Measurements from ENCODE around the gene ME3. TPM values are rescaled to one million over a fixed set of nuclear protein-coding genes. Genes with fewer than 3 reads are reported as not detected.

ME3 gene
- total RNA-seq, 4 donors from 2014 or later = 28.2 to 60.7 (median 46.0) TPM

DNA sequence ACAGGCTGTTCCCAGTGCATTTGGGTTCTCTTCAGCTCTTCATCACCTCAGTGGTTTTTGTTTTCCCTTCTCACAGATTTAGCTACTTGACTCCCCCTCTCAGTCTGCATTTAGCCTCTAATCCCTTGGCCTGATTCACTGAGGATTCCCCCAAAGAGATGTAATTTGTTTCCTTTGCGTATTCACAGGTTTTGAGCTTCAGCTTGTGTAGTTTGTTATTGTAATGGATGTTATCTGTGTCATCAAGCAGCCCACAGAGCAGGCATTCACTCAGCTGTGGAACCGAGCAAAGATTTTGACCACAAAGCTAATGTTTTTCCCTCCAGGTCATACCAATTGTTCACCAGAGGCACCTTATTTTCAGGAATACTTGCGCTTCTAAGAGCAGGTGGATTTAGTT, 6.4 kb upstream of the ME3 start:
- TF ChIP-seq, protein P1, sequence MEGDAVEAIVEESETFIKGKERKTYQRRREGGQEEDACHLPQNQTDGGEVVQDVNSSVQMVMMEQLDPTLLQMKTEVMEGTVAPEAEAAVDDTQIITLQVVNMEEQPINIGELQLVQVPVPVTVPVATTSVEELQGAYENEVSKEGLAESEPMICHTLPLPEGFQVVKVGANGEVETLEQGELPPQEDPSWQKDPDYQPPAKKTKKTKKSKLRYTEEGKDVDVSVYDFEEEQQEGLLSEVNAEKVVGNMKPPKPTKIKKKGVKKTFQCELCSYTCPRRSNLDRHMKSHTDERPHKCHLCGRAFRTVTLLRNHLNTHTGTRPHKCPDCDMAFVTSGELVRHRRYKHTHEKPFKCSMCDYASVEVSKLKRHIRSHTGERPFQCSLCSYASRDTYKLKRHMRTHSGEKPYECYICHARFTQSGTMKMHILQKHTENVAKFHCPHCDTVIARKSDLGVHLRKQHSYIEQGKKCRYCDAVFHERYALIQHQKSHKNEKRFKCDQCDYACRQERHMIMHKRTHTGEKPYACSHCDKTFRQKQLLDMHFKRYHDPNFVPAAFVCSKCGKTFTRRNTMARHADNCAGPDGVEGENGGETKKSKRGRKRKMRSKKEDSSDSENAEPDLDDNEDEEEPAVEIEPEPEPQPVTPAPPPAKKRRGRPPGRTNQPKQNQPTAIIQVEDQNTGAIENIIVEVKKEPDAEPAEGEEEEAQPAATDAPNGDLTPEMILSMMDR (IDR thresholded peaks at IDR 0.05; ENCODE audit: low read depth) = no peak

DNA sequence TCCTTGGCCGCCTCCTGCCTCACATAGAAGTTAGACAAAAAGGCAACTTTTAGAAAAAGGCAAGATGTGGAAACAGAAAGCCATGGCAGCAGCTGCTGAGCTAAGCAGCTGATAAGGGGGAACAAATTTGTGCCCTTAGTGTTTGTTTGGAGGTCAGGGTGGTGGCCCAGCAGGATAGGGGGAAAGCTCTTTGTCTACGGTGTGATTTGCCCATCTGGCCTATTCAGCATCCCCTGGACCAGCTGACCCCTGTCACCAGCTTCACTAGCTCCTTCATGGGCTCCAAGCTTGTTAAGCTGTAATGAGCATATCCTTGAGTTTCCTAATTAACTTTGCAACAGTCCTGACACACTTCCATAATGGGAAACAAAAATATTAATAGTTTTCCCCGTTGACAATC, 5.9 kb upstream of the ME3 start:
- TF ChIP-seq, protein P1 (IDR thresholded peaks at IDR 0.05; ENCODE audit: low read depth) = no peak

DNA sequence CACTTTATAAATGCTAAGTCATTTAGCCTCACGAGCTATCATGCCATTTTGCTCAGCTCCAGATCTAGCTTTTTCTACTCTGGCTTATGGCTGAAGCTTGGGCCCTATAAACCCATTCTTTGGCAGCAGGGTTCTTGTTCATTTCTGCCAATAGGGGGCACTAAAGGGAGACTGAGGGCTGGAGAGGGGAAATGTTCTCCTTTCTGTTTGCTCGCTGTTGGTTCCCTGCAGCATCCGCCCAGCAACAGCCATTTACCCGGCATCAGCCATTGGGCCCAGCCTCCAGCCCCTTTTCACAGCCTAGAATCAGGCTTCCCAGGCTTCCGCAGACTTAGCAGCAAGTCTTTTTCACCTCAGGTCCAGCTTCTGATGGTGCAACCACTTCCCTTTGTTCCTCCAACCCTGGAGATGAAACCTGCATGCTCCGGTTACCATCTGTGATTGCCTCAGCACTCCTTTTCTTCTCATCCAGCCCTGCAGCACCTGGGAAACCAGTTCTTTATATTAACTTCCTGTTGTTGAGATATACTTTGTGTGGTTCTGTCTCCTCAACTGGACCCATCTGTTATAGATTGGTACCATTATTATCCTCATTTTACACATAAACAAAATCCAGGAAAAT, 4.2 kb upstream of the ME3 start:
- TF ChIP-seq, protein P1 (IDR thresholded peaks at IDR 0.05; ENCODE audit: low read depth) = no peak

DNA sequence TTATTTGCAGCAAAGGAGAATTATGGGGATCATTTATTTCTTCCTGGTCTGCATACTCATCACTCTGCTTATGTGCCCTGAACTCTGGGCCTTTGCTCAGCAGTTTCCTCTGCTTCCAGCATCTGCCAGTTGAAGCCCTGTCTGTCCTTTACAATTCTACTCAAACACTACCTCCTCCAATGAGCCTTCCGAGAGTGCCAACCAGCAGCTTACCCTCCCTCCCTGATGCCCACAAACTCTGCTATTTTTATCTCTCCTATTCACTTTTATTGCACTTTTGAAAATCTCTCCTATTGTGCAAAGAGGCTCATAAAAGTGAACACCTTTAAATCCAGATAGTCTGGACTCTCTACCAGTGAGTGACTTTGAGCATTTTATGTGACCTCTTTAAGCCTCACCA, 3.6 kb upstream of the ME3 start:
- TF ChIP-seq, protein P1 (IDR thresholded peaks at IDR 0.05; ENCODE audit: low read depth) = no peak

DNA sequence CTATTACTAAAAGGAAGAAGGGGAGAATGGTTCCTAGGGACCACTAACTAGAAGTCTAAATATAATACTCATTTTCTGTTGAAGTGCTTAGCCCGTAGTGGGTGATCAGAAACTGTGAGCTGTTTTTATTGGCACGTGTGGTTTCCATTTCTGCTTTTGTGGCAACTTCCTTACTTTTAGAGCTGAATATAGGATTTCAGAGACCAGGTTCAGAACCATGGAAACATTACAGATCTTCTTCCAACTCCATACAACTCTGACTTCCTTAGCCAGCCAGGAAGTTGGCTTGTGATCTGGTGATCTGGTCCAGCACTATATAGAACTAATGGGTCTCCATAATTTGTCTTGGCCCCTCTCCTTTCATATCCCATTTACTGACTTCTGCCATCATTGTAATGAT, 2.6 kb upstream of the ME3 start:
- TF ChIP-seq, protein P1 (IDR thresholded peaks at IDR 0.05; ENCODE audit: low read depth) = no peak

DNA sequence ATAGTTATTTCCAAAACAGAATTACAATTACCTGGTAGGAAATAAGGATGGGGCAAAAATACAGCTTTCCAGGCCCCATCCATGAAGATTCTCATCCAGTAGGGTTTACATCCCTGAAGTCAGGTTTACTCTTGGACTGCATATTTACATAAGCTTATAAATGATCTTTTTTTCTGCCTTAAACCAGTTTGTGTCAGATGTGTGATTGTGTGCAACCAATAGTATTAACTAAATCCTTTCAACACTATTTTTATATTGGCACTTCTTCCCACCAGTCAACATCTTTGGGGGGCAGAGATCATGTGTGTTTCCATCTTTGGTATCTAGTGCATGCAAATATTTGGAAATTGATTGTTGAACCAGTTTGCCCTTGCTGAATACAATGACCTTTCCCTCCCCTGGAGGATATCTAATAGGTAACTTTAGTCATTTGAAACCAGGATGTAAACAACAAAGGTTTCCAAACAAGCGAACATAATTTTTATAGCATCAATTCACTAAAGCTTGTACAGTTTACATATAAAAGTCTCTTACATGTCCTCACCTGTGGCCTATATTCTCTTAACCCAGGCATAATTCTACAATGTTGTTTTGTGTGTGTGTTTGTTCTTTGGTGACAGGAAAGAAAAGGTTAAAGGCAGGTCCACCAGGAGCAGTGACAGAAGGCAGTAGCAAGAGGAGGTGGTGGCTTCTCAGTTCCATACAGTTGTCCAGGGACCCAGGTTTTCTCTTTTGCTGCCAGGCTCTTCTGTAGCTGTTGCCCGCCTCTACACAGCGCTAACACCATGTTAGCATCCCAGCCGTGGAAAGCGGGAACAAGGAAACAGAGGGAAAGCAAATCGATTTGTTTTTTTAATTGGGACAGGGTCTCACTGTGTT, 1.7 kb upstream of the ME3 start:
- TF ChIP-seq, protein P1 (IDR thresholded peaks at IDR 0.05; ENCODE audit: low read depth) = no peak

DNA sequence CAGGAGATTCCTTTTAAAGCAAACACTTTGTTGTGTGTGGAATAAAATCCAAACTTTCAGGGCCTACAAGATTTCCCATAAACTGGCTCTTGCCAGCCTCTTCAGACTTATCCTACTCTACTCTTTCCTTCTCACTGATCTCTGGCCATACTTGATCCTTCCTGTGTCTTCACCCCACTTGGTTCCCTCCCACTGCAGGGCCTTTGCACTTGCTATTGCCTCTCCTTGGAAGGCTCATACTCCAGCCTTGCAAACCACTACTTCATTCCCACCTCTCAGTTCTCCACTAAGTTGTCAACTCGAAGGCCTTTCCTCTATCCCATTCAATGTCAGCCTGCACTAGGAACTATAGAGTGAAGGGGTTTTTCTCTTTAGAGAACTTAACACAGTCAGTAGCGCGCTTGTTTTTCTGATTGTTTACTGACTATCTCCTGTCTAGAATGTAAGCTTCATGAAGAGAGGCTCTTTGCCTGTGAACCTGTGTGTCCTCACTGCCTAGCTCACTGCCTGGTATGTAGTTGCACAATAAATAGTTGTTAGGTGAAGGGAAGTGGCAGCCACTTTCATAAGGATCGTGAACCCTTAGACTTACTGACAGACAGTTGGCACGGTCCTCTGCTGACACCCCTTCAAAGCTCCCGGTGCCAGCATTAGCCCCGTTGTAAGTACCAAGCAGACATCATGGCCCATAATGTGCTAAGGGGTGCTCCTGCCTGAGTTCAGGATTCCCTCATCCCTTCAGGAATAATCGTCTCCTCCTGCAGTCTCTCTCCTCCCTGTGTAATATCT, 833 bp upstream of the ME3 start:
- TF ChIP-seq, protein P1 (IDR thresholded peaks at IDR 0.05; ENCODE audit: low read depth) = no peak
